SK-N-SH treated with all-trans-retinoic acid at 6 μM for 48 hours (cell line): ENCODE data around the gene TLE6.
"Not testable (repeated sequence)": the region's sequence is repeated elsewhere in the genome, so short reads cannot be mapped to it uniquely, and the experiment has no call there.

ENCODE experiments used
- CREB5 ChIP-seq: fragments of 250-450 bp; sonication (Bioruptor Pico); IDR thresholded peaks from 2 replicates; pipeline ENCODE4 v1.5.1; 2020; ENCODE audit warnings: low read depth, mild to moderate bottlenecking, moderate library complexity
- CSRNP3 ChIP-seq: fragments of 250-450 bp; sonication (Bioruptor Pico); IDR thresholded peaks from 2 replicates; pipeline ENCODE4 v1.5.1; 2021; ENCODE audit warnings: mild to moderate bottlenecking, moderate library complexity
- ESRRG ChIP-seq: fragments of 250-450 bp; sonication (Bioruptor Pico); IDR thresholded peaks from 2 replicates; pipeline ENCODE4 v1.6.1; 2021; ENCODE audit warnings: mild to moderate bottlenecking
- ISL1 ChIP-seq: fragments of 250-450 bp; sonication (Bioruptor Pico); IDR thresholded peaks from 2 replicates; pipeline ENCODE4 v2.1.2; 2022; ENCODE audit warnings: mild to moderate bottlenecking, moderate library complexity
- OSR1 ChIP-seq: fragments of 250-450 bp; sonication (Bioruptor Pico); IDR thresholded peaks from 2 replicates; pipeline ENCODE4 v1.8.0; 2022; ENCODE audit warnings: moderate library complexity, mild to moderate bottlenecking, inconsistent platforms
- POU6F1 ChIP-seq: fragments of 250-450 bp; sonication (Bioruptor Pico); IDR thresholded peaks from 2 replicates; pipeline ENCODE4 v1.8.0; 2021; ENCODE audit warnings: low read depth, mild to moderate bottlenecking, moderate library complexity, borderline replicate concordance
- PPARA ChIP-seq: fragments of 250-450 bp; sonication (Bioruptor Pico); IDR thresholded peaks from 2 replicates; pipeline ENCODE4 v1.5.0; 2020; ENCODE audit warnings: mild to moderate bottlenecking, borderline replicate concordance
- RARB ChIP-seq: fragments of 250-450 bp; sonication (Bioruptor Pico); IDR thresholded peaks from 2 replicates; pipeline ENCODE4 v1.8.0; 2021; ENCODE audit warnings: mild to moderate bottlenecking, moderate library complexity
- TOX ChIP-seq: fragments of 250-450 bp; sonication (Bioruptor Pico); IDR thresholded peaks from 2 replicates; pipeline ENCODE4 v1.8.0; 2021; ENCODE audit warnings: mild to moderate bottlenecking, moderate library complexity, borderline replicate concordance
- TSHZ2 ChIP-seq: fragments of 250-450 bp; sonication (Bioruptor Pico); IDR thresholded peaks from 2 replicates; pipeline ENCODE4 v1.5.0; 2020; ENCODE audit warnings: mild to moderate bottlenecking, moderate library complexity
- ZFP3 ChIP-seq: fragments of 250-450 bp; sonication (Bioruptor Pico); IDR thresholded peaks from 2 replicates; pipeline ENCODE4 v1.5.0; 2020; ENCODE audit warnings: mild to moderate bottlenecking, moderate library complexity
- ZFP30 ChIP-seq: fragments of 450-650 bp; formaldehyde crosslinking; IDR thresholded peaks from 2 replicates; pipeline ENCODE4 v1.5.0; 2022; ENCODE audit warnings: mild to moderate bottlenecking, moderate library complexity
- ZNF8 ChIP-seq: fragments of 450-650 bp; formaldehyde crosslinking; IDR thresholded peaks from 2 replicates; pipeline ENCODE4 v1.5.0; 2020; ENCODE audit warnings: mild to moderate bottlenecking, moderate library complexity
- TF ChIP-seq, protein P1 (sequence below): fragments of 250-450 bp; sonication (Bioruptor Pico); IDR thresholded peaks from 2 replicates; pipeline ENCODE4 v1.8.0; 2020; ENCODE audit warnings: mild to moderate bottlenecking, moderate library complexity, borderline replicate concordance

DNA sequence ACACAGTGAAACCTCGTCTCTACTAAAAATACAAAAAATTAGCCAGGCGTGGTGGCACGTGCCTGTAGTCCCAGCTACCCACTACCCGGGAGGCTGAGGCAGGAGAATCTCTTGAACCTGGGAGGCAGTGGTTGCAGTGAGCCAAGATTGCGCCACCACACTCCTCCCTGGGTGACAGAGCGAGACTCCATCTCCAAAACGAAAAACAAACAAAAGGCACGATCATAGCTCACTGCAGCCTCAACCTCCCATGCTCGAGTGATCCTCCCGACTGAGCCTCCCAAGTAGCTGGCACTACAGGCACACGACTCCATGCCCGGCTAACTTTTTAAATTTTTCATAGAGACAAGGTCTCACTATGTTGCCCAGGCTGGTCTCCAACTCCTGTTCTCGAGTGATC, 34.7 kb downstream of the TLE6 start:
- TF ChIP-seq ZFP30 (CRISPR knock-in tag); POU6F1 (CRISPR knock-in tag); TSHZ2 (CRISPR knock-in tag); ZFP3 (CRISPR knock-in tag); RARB (CRISPR knock-in tag); PPARA (CRISPR knock-in tag); TOX; CREB5 (CRISPR knock-in tag); ISL1 (CRISPR knock-in tag); OSR1; ESRRG (CRISPR knock-in tag); CSRNP3 (CRISPR knock-in tag); ZNF8 (CRISPR knock-in tag): not testable (repeated sequence)
- TF ChIP-seq, protein P1, sequence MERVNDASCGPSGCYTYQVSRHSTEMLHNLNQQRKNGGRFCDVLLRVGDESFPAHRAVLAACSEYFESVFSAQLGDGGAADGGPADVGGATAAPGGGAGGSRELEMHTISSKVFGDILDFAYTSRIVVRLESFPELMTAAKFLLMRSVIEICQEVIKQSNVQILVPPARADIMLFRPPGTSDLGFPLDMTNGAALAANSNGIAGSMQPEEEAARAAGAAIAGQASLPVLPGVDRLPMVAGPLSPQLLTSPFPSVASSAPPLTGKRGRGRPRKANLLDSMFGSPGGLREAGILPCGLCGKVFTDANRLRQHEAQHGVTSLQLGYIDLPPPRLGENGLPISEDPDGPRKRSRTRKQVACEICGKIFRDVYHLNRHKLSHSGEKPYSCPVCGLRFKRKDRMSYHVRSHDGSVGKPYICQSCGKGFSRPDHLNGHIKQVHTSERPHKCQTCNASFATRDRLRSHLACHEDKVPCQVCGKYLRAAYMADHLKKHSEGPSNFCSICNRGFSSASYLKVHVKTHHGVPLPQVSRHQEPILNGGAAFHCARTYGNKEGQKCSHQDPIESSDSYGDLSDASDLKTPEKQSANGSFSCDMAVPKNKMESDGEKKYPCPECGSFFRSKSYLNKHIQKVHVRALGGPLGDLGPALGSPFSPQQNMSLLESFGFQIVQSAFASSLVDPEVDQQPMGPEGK (CRISPR knock-in tag), result not testable (repeated sequence)
